Vagina (tissue), 2 donors: Measurements from ENCODE around the gene HPCAL1.

Experiments
- CTCF ChIP-seq, 3 experiments: fragments of 450-650 bp in 2 of 3; fragments of 200-600 bp in 1 of 3; sonication (generic) in 1 of 3; IDR thresholded peaks; one replicate each; pipeline ENCODE4 v1.5.1; 2017 to 2019; ENCODE audit warnings: antibody characterized with exemption in 3 of 3, mild to moderate bottlenecking in 2 of 3, moderate library complexity in 2 of 3
- POLR2AphosphoS5 ChIP-seq, 2 donors: sonication (generic); formaldehyde crosslinking; IDR thresholded peaks; one replicate each; pipeline ENCODE4 v1.9.0; 2017; ENCODE audit warnings: antibody characterized with exemption in 2 of 2, mild to moderate bottlenecking in 2 of 2, low read depth in 1 of 2; ENCODE audit not compliant: insufficient read depth in 1 of 2

- TF ChIP-seq CTCF (IDR thresholded peaks at IDR 0.05) (no peak), POLR2AphosphoS5 (IDR thresholded peaks at IDR 0.05; ENCODE audit: insufficient read depth in 1 of 2, low read depth in 1 of 2) (no peak)
Observed at GRCh38 chr2:10317646-10318045, 14.9 kb downstream of the HPCAL1 start.
